ENCODE data around the gene FLNB.

Gene FLNB

GRCh38 chr3:58158442-58159153, 150.4 kb downstream of the FLNB start:
- Histone ChIP-seq H3K27me3 (ENCODE audit: insufficient read depth, low read length, poor library complexity, severe bottlenecking) (no peaks in the 10 kb centered on the region), H3K79me2 (ENCODE audit: insufficient read depth, low read length) (no peaks in the 10 kb centered on the region), H3K4me3 (ENCODE audit: low read length, poor library complexity, severe bottlenecking) (no peak overlapping the region), H3F3A (ENCODE audit: low read depth) (no peaks in the 10 kb centered on the region), H3K9me3 (ENCODE audit: insufficient read depth, low read depth, low read length) (no peaks in the 10 kb centered on the region), H3K36me3 (ENCODE audit: insufficient read depth, low read length) (peaks cover 20% of the 10 kb centered on the region; the same call in 1 of the 2 replicates), H3K9me2 (replicated peaks; ENCODE audit: low read depth, low read length) (no peaks in the 10 kb centered on the region), H3K4me2 (ENCODE audit: low read depth, low read length, poor library complexity, severe bottlenecking) (no peak overlapping the region), H4K20me1 (ENCODE audit: insufficient read depth, low read length, poor library complexity, severe bottlenecking) (no peaks in the 10 kb centered on the region), H2AFZ (ENCODE audit: low read length) (no peak overlapping the region), H3K9ac (ENCODE audit: low read depth, low read length, poor library complexity, severe bottlenecking) (no peak overlapping the region), H3K4me1 (ENCODE audit: insufficient read depth, low read length, poor library complexity, severe bottlenecking) (no peaks in the 10 kb centered on the region)
- TF ChIP-seq CTCF (conservative IDR thresholded peaks at IDR 0.05; ENCODE audit: low read length) = no peak
- TF ChIP-seq EZH2phosphoT487 (IDR thresholded peaks at IDR 0.05; ENCODE audit: borderline replicate concordance) = no peak

- Histone ChIP-seq H3K4me3 (ENCODE audit: low read length, poor library complexity, severe bottlenecking) (no peak overlapping the region), H2AFZ (ENCODE audit: low read length) (no peak overlapping the region), H3K4me1 (ENCODE audit: insufficient read depth, low read length, poor library complexity, severe bottlenecking) (no peaks in the 10 kb centered on the region), H3K36me3 (ENCODE audit: insufficient read depth, low read length) (peaks cover 13% of the 10 kb centered on the region; the same call in 1 of the 2 replicates), H3K79me2 (ENCODE audit: insufficient read depth, low read length) (no peaks in the 10 kb centered on the region), H3K9me3 (ENCODE audit: insufficient read depth, low read depth, low read length) (no peaks in the 10 kb centered on the region), H3K4me2 (ENCODE audit: low read depth, low read length, poor library complexity, severe bottlenecking) (no peak overlapping the region), H3K27me3 (ENCODE audit: insufficient read depth, low read length, poor library complexity, severe bottlenecking) (no peaks in the 10 kb centered on the region), H3F3A (ENCODE audit: low read depth) (no peaks in the 10 kb centered on the region), H3K9ac (ENCODE audit: low read depth, low read length, poor library complexity, severe bottlenecking) (no peak overlapping the region), H3K9me2 (replicated peaks; ENCODE audit: low read depth, low read length) (no peaks in the 10 kb centered on the region), H4K20me1 (ENCODE audit: insufficient read depth, low read length, poor library complexity, severe bottlenecking) (no peaks in the 10 kb centered on the region)
- no peak for TF ChIP-seq EZH2phosphoT487 (IDR thresholded peaks at IDR 0.05; ENCODE audit: borderline replicate concordance)
- TF ChIP-seq CTCF (conservative IDR thresholded peaks at IDR 0.05; ENCODE audit: low read length) = no peak
These were observed 152.2 kb downstream of the FLNB start for GRCh38 chr3:58160399-58160798.

- no peaks in the 10 kb centered on the region for H4K20me1 ChIP-seq (ENCODE audit: insufficient read depth, low read length, poor library complexity, severe bottlenecking)
- no peaks in the 10 kb centered on the region for H3K27me3 ChIP-seq (ENCODE audit: insufficient read depth, low read length, poor library complexity, severe bottlenecking)
- peaks cover 6% of the 10 kb centered on the region; the same call in 1 of the 2 replicates for H3K36me3 ChIP-seq (ENCODE audit: insufficient read depth, low read length)
- no peaks in the 10 kb centered on the region for H3K9me2 ChIP-seq (replicated peaks; ENCODE audit: low read depth, low read length)
- no peak overlapping the region for H3K4me2 ChIP-seq (ENCODE audit: low read depth, low read length, poor library complexity, severe bottlenecking)
- no peaks in the 10 kb centered on the region for H3K4me1 ChIP-seq (ENCODE audit: insufficient read depth, low read length, poor library complexity, severe bottlenecking)
- H3K4me3 ChIP-seq (ENCODE audit: low read length, poor library complexity, severe bottlenecking) = no peak overlapping the region
- TF ChIP-seq CTCF (conservative IDR thresholded peaks at IDR 0.05; ENCODE audit: low read length) (no peak), EZH2phosphoT487 (IDR thresholded peaks at IDR 0.05; ENCODE audit: borderline replicate concordance) (no peak)
- H3K9ac ChIP-seq (ENCODE audit: low read depth, low read length, poor library complexity, severe bottlenecking) = no peak overlapping the region
- no peaks in the 10 kb centered on the region for H3K79me2 ChIP-seq (ENCODE audit: insufficient read depth, low read length)
- no peaks in the 10 kb centered on the region for H3K9me3 ChIP-seq (ENCODE audit: insufficient read depth, low read depth, low read length)
- H3F3A ChIP-seq (ENCODE audit: low read depth) = no peaks in the 10 kb centered on the region
- H2AFZ ChIP-seq (ENCODE audit: low read length) = no peak overlapping the region
These were observed 153.5 kb downstream of the FLNB start for GRCh38 chr3:58161435-58162398.

Data from Loucy (cell line).